H1 (cell line): ENCODE results near the gene SNAPC2. TPM values are rescaled to one million over a fixed set of nuclear protein-coding genes. Genes with fewer than 3 reads are reported as not detected.

Experiments used
- CTCF ChIA-PET: fragments of 300-600 bp; sonication (Branson Sonifier 250); formaldehyde crosslinking; loops from one replicate; lab custom pipeline; 2021; ENCODE audit not compliant: partially characterized antibody; lab: Charles Lee
- POLR2A ChIA-PET: fragments of 300-600 bp; sonication (Branson Sonifier 250); formaldehyde crosslinking; loops from one replicate; lab custom pipeline; 2021; ENCODE audit warnings: inconsistent platforms; ENCODE audit not compliant: partially characterized antibody; lab: Charles Lee
- DNase-seq, 2 experiments: peaks; one replicate each; pipeline versions ENCODE4 v3.0.0 to v3.0.0-alpha.2; 2010 to 2022; ENCODE audit warnings: low spot score in 2 of 2, low read depth in 1 of 2, mixed read lengths in 1 of 2
- FAIRE-seq: peaks from 2 replicates; lab custom pipeline; 2011; peaks lifted over from hg19 to GRCh38; lab: Jason Lieb, UNC
- H2AFZ ChIP-seq: 2 replicates; pipeline ENCODE4 v1.8.1; 2012; ENCODE audit warnings: low read length, inconsistent platforms
- H2AK5ac ChIP-seq: 2 replicates; pipeline ENCODE4 v1.6.1; 2013; ENCODE audit warnings: low read depth, low read length
- H2BK120ac ChIP-seq: replicated peaks from 2 replicates; pipeline ENCODE3; 2013; ENCODE audit warnings: low read depth, low read length, inconsistent platforms
- H2BK12ac ChIP-seq: 2 replicates; pipeline ENCODE4 v1.6.1; 2013; ENCODE audit warnings: low read depth, low read length
- H2BK15ac ChIP-seq: 2 replicates; pipeline ENCODE4 v1.6.1; 2013; ENCODE audit warnings: low read length
- H2BK20ac ChIP-seq: 2 replicates; pipeline ENCODE4 v1.6.1; 2013; ENCODE audit warnings: low read length
- H2BK5ac ChIP-seq: 2 replicates; pipeline ENCODE4 v1.6.1; 2013; ENCODE audit warnings: low read depth, low read length
- H3K14ac ChIP-seq: 2 replicates; pipeline ENCODE4 v1.6.1; 2013; ENCODE audit warnings: inconsistent platforms; ENCODE audit not compliant: insufficient read length
- H3K18ac ChIP-seq: 2 replicates; pipeline ENCODE4 v1.6.1; 2013; ENCODE audit warnings: low read length; ENCODE audit errors: extremely low read depth
- H3K23ac ChIP-seq: 2 replicates; pipeline ENCODE4 v1.6.1; 2013; ENCODE audit warnings: inconsistent platforms; ENCODE audit not compliant: insufficient read length
- H3K23me2 ChIP-seq: 2 replicates; pipeline ENCODE4 v1.6.1; 2013; ENCODE audit warnings: low read depth, low read length
- H3K27ac ChIP-seq: 2 replicates; pipeline ENCODE4 v1.6.1; 2011; ENCODE audit warnings: low read depth, low read length, inconsistent platforms
- H3K27me3 ChIP-seq, 4 experiments: replicated peaks in 1 of 4; 1 replicate in 1 of 4; 2 replicates in 3 of 4; pipeline versions ENCODE4 v1.6.1 to v1.8.1; 2011 to 2013; ENCODE audit warnings: low read length in 3 of 4, mild to moderate bottlenecking in 3 of 4, inconsistent platforms in 2 of 4, mixed read lengths in 2 of 4, moderate library complexity in 1 of 4; ENCODE audit not compliant: control insufficient read depth in 3 of 4, insufficient read depth in 3 of 4; ENCODE audit errors: extremely low read depth in 1 of 4
- H3K36me3 ChIP-seq, 4 experiments: 2 replicates each; pipeline versions ENCODE4 v1.6.1 to v1.8.1; 2011 to 2013; ENCODE audit warnings: mild to moderate bottlenecking in 4 of 4, low read length in 3 of 4, moderate library complexity in 2 of 4, control low read depth in 1 of 4, inconsistent platforms in 1 of 4; ENCODE audit not compliant: insufficient read depth in 4 of 4, control insufficient read depth in 2 of 4
- H3K4ac ChIP-seq: replicated peaks from 2 replicates; pipeline ENCODE3; 2013; ENCODE audit warnings: low read length, low read depth, mixed read lengths, inconsistent platforms; ENCODE audit not compliant: insufficient read length
- H3K4me1 ChIP-seq, 4 experiments: replicated peaks in 1 of 4; 1 replicate in 1 of 4; 2 replicates in 3 of 4; pipeline versions ENCODE4 v1.6.1 to v1.8.1; 2011 to 2013; ENCODE audit warnings: low read length in 3 of 4, inconsistent platforms in 2 of 4, mixed read lengths in 1 of 4; ENCODE audit not compliant: insufficient read depth in 4 of 4, control insufficient read depth in 3 of 4
- H3K4me2 ChIP-seq, 2 experiments: 2 replicates each; pipeline versions ENCODE4 v1.6.1 to v1.8.1; 2011 to 2013; ENCODE audit warnings: low read depth in 2 of 2, low read length in 2 of 2, control low read depth in 1 of 2, inconsistent platforms in 1 of 2, mild to moderate bottlenecking in 1 of 2; ENCODE audit not compliant: insufficient read depth in 1 of 2
- H3K4me3 ChIP-seq, 4 experiments: fragments of 200-600, 300-600 bp in 1 of 4; sonication (generic), shearing (Covaris generic), sonication (Bioruptor Twin) in 1 of 4; 2 replicates each; pipeline versions ENCODE4 v1.5.1 to v1.8.1; 2011 to 2016; ENCODE audit warnings: low read length in 4 of 4, low read depth in 3 of 4, control low read depth in 2 of 4, inconsistent platforms in 2 of 4, mild to moderate bottlenecking in 2 of 4, mixed read lengths in 1 of 4, moderate library complexity in 1 of 4; ENCODE audit not compliant: insufficient read depth in 2 of 4; ENCODE audit errors: extremely low read depth in 1 of 4
- H3K56ac ChIP-seq: replicated peaks from 2 replicates; pipeline ENCODE3; 2013; ENCODE audit warnings: low read depth, mild to moderate bottlenecking, mixed read lengths, low read length, inconsistent platforms; ENCODE audit not compliant: insufficient read length
- H3K79me1 ChIP-seq: 2 replicates; pipeline ENCODE4 v1.6.1; 2013; ENCODE audit warnings: low read depth, low read length, control low read depth
- H3K79me2 ChIP-seq, 2 experiments: 2 replicates each; pipeline versions ENCODE4 v1.6.1 to v1.8.1; 2012 to 2013; ENCODE audit warnings: low read length in 2 of 2, mild to moderate bottlenecking in 2 of 2, inconsistent platforms in 1 of 2; ENCODE audit not compliant: insufficient read depth in 2 of 2, control insufficient read depth in 1 of 2
- H3K9ac ChIP-seq, 4 experiments: replicated peaks in 1 of 4; 1 replicate in 1 of 4; 2 replicates in 3 of 4; pipeline versions ENCODE4 v1.6.1 to v1.8.1; 2011 to 2013; ENCODE audit warnings: low read depth in 3 of 4, low read length in 3 of 4, control low read depth in 2 of 4, mild to moderate bottlenecking in 2 of 4, moderate library complexity in 2 of 4, inconsistent platforms in 1 of 4; ENCODE audit errors: extremely low read depth in 1 of 4
- H3K9me3 ChIP-seq, 2 experiments: 2 replicates each; pipeline versions ENCODE4 v1.6.1 to v1.8.1; 2012 to 2013; ENCODE audit warnings: mild to moderate bottlenecking in 2 of 2, moderate library complexity in 2 of 2, control low read depth in 1 of 2, inconsistent platforms in 1 of 2, low read depth in 1 of 2, low read length in 1 of 2, mixed read lengths in 1 of 2; ENCODE audit not compliant: insufficient read depth in 2 of 2
- H4K20me1 ChIP-seq, 2 experiments: replicated peaks in 1 of 2; 2 replicates each; pipeline versions ENCODE3 to v1.8.1; 2011 to 2013; ENCODE audit warnings: inconsistent platforms in 2 of 2, low read length in 2 of 2, mild to moderate bottlenecking in 1 of 2; ENCODE audit not compliant: insufficient read depth in 2 of 2, control insufficient read depth in 1 of 2
- H4K5ac ChIP-seq: 2 replicates; pipeline ENCODE4 v1.6.1; 2013; ENCODE audit warnings: low read length, low read depth, mixed read lengths, inconsistent platforms; ENCODE audit not compliant: insufficient read length
- H4K8ac ChIP-seq: 2 replicates; pipeline ENCODE4 v1.8.0; 2013; ENCODE audit warnings: mild to moderate bottlenecking, moderate library complexity, low read length, inconsistent platforms; ENCODE audit not compliant: insufficient read depth; ENCODE audit errors: extremely low read depth
- H4K91ac ChIP-seq: replicated peaks from 2 replicates; pipeline ENCODE3; 2013; ENCODE audit warnings: low read length, mixed read lengths, inconsistent platforms; ENCODE audit not compliant: insufficient read length
- POLR2AphosphoS5 ChIP-seq: IDR thresholded peaks from 2 replicates; pipeline ENCODE4 v1.6.1; 2011; ENCODE audit warnings: low read depth, low read length
- RNF2 ChIP-seq: fragments of 200-900, 300-1000 bp; sonication (generic); IDR thresholded peaks from 2 replicates; pipeline ENCODE4 v1.7.1; 2016; ENCODE audit warnings: borderline replicate concordance, low read depth, mild to moderate bottlenecking, antibody characterized with exemption, low read length; ENCODE audit not compliant: poor library complexity, severe bottlenecking; ENCODE audit errors: missing control alignments
- WGBS, 2 experiments: shearing (Covaris generic) in 1 of 2; methylation state at CpG; one replicate each; pipeline versions ENCODE4 v1.1.6 to v1.1.7; 2013 to 2015; ENCODE audit warnings: low lambda C conversion rate in 2 of 2, mixed read lengths in 2 of 2, inconsistent platforms in 1 of 2, low coverage in 1 of 2, missing lambda C conversion rate in 1 of 2; ENCODE audit not compliant: insufficient replicate concordance in 2 of 2, insufficient coverage in 1 of 2, insufficient read length in 1 of 2; ENCODE audit errors: extremely low coverage in 1 of 2, missing lambda C conversion rate in 1 of 2; 5-methylcytosine and 5-hydroxymethylcytosine counted together
- polyA plus RNA-seq, 7 experiments: library from polyadenylated mRNA; depleted of rRNA in 3 of 7; stranded (reverse) in 5 of 7; unstranded in 2 of 7; fragments of >200 nt in 5 of 7; fragments of 200-250 nt in 2 of 7; gene quantifications; 1 replicate in 5 of 7; 2 replicates in 1 of 7; 4 replicates in 1 of 7; pipeline versions ENCODE4 v1.2.1 to v1.2.3, GENCODE V29; 2011 to 2013; ENCODE audit warnings: missing spikeins in 2 of 7, mixed read lengths in 2 of 7
- total RNA-seq: library from RNA; stranded (reverse); fragmentation: NEBNext Ultra II Directional; extraction: Animal tissue kit (Norgen Biotek cat#: 25700); gene quantifications from 2 replicates; pipeline ENCODE4 v1.2.1, GENCODE V29; 2021

SNAPC2 gene
- total and polyA plus RNA-seq, 2 of the 8 experiments (the other 6 are each of a cell fraction or from before 2014, with no cell fraction given) = 18.2 to 20.3 TPM

GRCh38 chr19:7923295-7924191, 3.4 kb downstream of the SNAPC2 start:
- no peak for DNase-seq
- no peak overlapping the region for H3K9ac ChIP-seq
- no peak overlapping the region for H3K18ac ChIP-seq
- H3K9me3 ChIP-seq = no peaks in the 10 kb centered on the region
- H2BK20ac ChIP-seq = no peak overlapping the region
- 87% methylated on average over 27 of the region's 31 CpGs; no CpG with 5 or more reads in 1 of the 2 experiments for WGBS, 2 experiments
- no peak overlapping the region for H3K4me3 ChIP-seq
- H2BK5ac ChIP-seq = no peak overlapping the region
- H2BK120ac ChIP-seq = no peak overlapping the region
- peaks cover 0 to 19% (median 7%) of the 10 kb centered on the region in 4 experiments; a peak in 5 of 7 replicates for H3K4me1 ChIP-seq
- no peak overlapping the region for H3K56ac ChIP-seq
- no peak overlapping the region for H4K5ac ChIP-seq
- H4K8ac ChIP-seq = no peak overlapping the region; the same call in 1 of the 2 replicates
- no peaks in the 10 kb centered on the region for H3K79me1 ChIP-seq
- no peak overlapping the region for H4K91ac ChIP-seq
- H2AFZ ChIP-seq = no peak overlapping the region
- FAIRE-seq = no peak
- peaks cover 10 to 20% of the 10 kb centered on the region in 2 experiments for H4K20me1 ChIP-seq
- TF ChIP-seq POLR2AphosphoS5 (0 out of 2 replicates have a peak, but pooled peaks have one; percentile 40), RNF2 (no peak)
- peaks cover 0 to 4% (median 4%) of the 10 kb centered on the region in 4 experiments; a peak in 5 of 7 replicates for H3K27me3 ChIP-seq
- H3K23me2 ChIP-seq = peaks cover 13% of the 10 kb centered on the region
- no peak overlapping the region for H2BK15ac ChIP-seq
- no peak overlapping the region for H3K23ac ChIP-seq
- no peak overlapping the region for H2AK5ac ChIP-seq
- no peak overlapping the region for H3K4ac ChIP-seq
- H3K14ac ChIP-seq = no peak overlapping the region
- ChIA-PET CTCF (interaction anchor here (0.7 to 9.0 kb wide), 9 partner anchors 12 to 71 kb away, joined by 3 to 112 read pairs (median 3); no protein-coding TSS in a partner anchor), POLR2A (interaction anchor here (0.7 to 10.6 kb wide), 7 partner anchors 15 to 384 kb away, joined by 3 to 106 read pairs (median 4); partner anchors contain the start of gene TIMM44)
- no peak overlapping the region for H2BK12ac ChIP-seq
- no peak overlapping the region for H3K27ac ChIP-seq
- peaks cover 0 to 3% (median 0%) of the 10 kb centered on the region in 4 experiments; a peak in 2 of 8 replicates for H3K36me3 ChIP-seq
- no peak overlapping the region for H3K4me2 ChIP-seq
- H3K79me2 ChIP-seq = no peaks in the 10 kb centered on the region
